ENCODE data around the gene NPHP1. TPM values are rescaled to one million over a fixed set of nuclear protein-coding genes. Genes with fewer than 3 reads are reported as not detected.
A peak's percentile ranks its signal among the peaks of the same experiment; 100 is the strongest.

The NPHP1 gene
- total and polyA plus RNA-seq, 2 donors from 2014 or later = 11.8 to 18.3 TPM

- Histone ChIP-seq H3K4me3 (ENCODE audit: low read length in 3 of 3) (no peak overlapping the region), H3K27ac (ENCODE audit: low read depth in 2 of 2, low read length in 2 of 2) (no peak overlapping the region), H3K36me3 (ENCODE audit: control insufficient read depth in 2 of 3, insufficient read depth in 3 of 3, low read length in 3 of 3) (no peaks in the 10 kb centered on the region), H3K9ac (ENCODE audit: low read length in 3 of 3) (no peak overlapping the region), H3K9me3 (ENCODE audit: control insufficient read depth in 2 of 3, insufficient read depth in 1 of 3, low read length in 3 of 3) (no peaks in the 10 kb centered on the region), H3K4me1 (ENCODE audit: control insufficient read depth in 2 of 3, insufficient read depth in 2 of 3, low read depth in 1 of 3, low read length in 3 of 3) (peaks cover 0 to 19% (median 18%) of the 10 kb centered on the region in 3 donors), H3K27me3 (ENCODE audit: control insufficient read depth, insufficient read depth, low read length) (no peaks in the 10 kb centered on the region)
- no peak for TF ChIP-seq CTCF (IDR thresholded peaks at IDR 0.05; ENCODE audit: borderline replicate concordance, extremely low read depth, insufficient read depth)
- intact Hi-C loops (cut with DNase I) = no loop called here
- DNase-seq (peak in 3 of 5 donors; percentile 25 to 46 (median 35)), FAIRE-seq (no peak)
Observed at GRCh38 chr2:110104025-110104771, 100.6 kb downstream of the NPHP1 start.

GRCh38 chr2:110103061-110103961, 101.5 kb downstream of the NPHP1 start:
- DNase-seq (peak in 1 of 5 donors; percentile 37), FAIRE-seq (no peak)
- H3K27ac ChIP-seq (ENCODE audit: low read depth in 2 of 2, low read length in 2 of 2) = no peak overlapping the region
- peaks cover 0 to 21% (median 18%) of the 10 kb centered on the region in 3 donors for H3K4me1 ChIP-seq (ENCODE audit: control insufficient read depth in 2 of 3, insufficient read depth in 2 of 3, low read depth in 1 of 3, low read length in 3 of 3)
- H3K27me3 ChIP-seq (ENCODE audit: control insufficient read depth, insufficient read depth, low read length) = no peaks in the 10 kb centered on the region
- no peaks in the 10 kb centered on the region for H3K9me3 ChIP-seq (ENCODE audit: control insufficient read depth in 2 of 3, insufficient read depth in 1 of 3, low read length in 3 of 3)
- intact Hi-C loops (cut with DNase I) = no loop called here
- no peak for TF ChIP-seq CTCF (IDR thresholded peaks at IDR 0.05; ENCODE audit: borderline replicate concordance, extremely low read depth, insufficient read depth)
- no peaks in the 10 kb centered on the region for H3K36me3 ChIP-seq (ENCODE audit: control insufficient read depth in 2 of 3, insufficient read depth in 3 of 3, low read length in 3 of 3)
- no peak overlapping the region for H3K9ac ChIP-seq (ENCODE audit: low read length in 3 of 3)
- no peak overlapping the region for H3K4me3 ChIP-seq (ENCODE audit: low read length in 3 of 3)

GRCh38 chr2:110101901-110102803, 102.7 kb downstream of the NPHP1 start:
- FAIRE-seq = no peak
- Histone ChIP-seq H3K36me3 (ENCODE audit: control insufficient read depth in 2 of 3, insufficient read depth in 3 of 3, low read length in 3 of 3) (no peaks in the 10 kb centered on the region), H3K27ac (ENCODE audit: low read depth in 2 of 2, low read length in 2 of 2) (peak overlapping the region; percentile 82 to 85), H3K9ac (ENCODE audit: low read length in 3 of 3) (no peak overlapping the region), H3K9me3 (ENCODE audit: control insufficient read depth in 2 of 3, insufficient read depth in 1 of 3, low read length in 3 of 3) (no peaks in the 10 kb centered on the region), H3K27me3 (ENCODE audit: control insufficient read depth, insufficient read depth, low read length) (no peaks in the 10 kb centered on the region), H3K4me3 (ENCODE audit: low read length in 3 of 3) (no peak overlapping the region), H3K4me1 (ENCODE audit: control insufficient read depth in 2 of 3, insufficient read depth in 2 of 3, low read depth in 1 of 3, low read length in 3 of 3) (peaks cover 0 to 21% (median 18%) of the 10 kb centered on the region in 3 donors)
- TF ChIP-seq CTCF (IDR thresholded peaks at IDR 0.05; ENCODE audit: borderline replicate concordance, extremely low read depth, insufficient read depth) = no peak
- DNase-seq = peak in 3 of 5 donors; percentile 19 to 40 (median 31)
- intact Hi-C loops (cut with DNase I) = no loop called here
